Stimulated activated CD4-positive, alpha-beta T cell treated with anti-CD3 and anti-CD28 coated beads, Interleukin-15, amount 100 ng/mL, for 48 hours (primary cell): ENCODE data around the gene MYO9A.

Source experiments
- DNase-seq, 2 donors: peaks; one replicate each; pipeline ENCODE4 v3.0.0-alpha.2; 2020; ENCODE audit warnings: low read depth in 2 of 2

MYO9A gene

GRCh38 chr15:71808311-71809020 lies 309.5 kb downstream of the MYO9A start:
- DNase-seq: no peak

GRCh38 chr15:71807691-71808091 lies 310.3 kb downstream of the MYO9A start:
- DNase-seq: no peak

DNA sequence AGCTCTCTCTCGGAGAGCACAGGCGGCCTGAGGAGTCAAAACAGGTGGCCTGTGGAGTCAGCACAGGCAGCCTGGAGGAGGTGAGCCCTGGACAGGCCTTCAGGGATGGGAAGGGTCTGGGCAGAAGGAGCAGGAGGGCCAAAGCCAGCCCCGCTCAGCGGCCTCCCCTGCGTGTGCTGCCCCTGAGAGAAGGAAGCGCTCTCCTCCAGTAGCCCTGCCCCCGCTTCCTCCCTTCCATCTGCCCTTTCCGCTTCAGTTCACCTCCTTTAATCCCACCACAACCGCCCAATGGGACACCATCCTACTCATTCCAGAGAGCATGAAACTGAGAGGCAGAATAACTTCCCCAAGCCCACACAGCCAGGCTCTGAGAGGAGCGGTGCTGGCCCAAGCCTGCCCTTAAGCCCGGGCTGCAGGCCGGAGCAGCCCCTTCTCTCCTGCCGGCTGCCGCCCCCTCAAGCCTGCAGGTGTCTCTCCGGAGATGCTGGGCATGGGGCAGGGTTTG lies 310.8 kb downstream of the MYO9A start:
- DNase-seq: no peak

DNA sequence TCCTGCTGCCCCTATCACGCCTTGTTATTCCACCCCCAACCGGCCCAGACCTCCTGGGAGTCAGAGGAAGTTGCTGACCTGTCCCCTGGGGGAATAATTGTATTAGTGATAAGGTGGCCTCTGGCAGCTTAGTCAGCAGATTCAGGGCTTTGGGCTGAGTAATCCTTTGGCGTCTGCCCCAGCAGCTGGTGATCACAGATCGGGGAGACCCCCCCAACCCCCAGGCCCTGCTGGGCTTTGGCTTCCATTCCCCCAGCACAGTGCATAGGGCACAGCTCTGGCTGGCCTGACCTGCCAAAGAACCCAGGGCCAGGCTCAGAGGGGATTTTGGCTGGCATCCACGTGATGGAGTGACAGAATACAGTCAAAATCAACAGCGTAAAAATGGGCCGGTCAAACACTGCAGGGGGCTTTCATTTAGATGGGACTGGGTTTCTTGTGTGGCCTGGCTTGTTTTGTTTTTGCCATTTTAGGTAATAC lies 311.5 kb downstream of the MYO9A start:
- DNase-seq: no peak

- no peak for DNase-seq
Observed at GRCh38 chr15:71804695-71805470, 313.1 kb downstream of the MYO9A start.

- DNase-seq: no peak
Observed at GRCh38 chr15:71804226-71804625, 313.7 kb downstream of the MYO9A start.

DNA sequence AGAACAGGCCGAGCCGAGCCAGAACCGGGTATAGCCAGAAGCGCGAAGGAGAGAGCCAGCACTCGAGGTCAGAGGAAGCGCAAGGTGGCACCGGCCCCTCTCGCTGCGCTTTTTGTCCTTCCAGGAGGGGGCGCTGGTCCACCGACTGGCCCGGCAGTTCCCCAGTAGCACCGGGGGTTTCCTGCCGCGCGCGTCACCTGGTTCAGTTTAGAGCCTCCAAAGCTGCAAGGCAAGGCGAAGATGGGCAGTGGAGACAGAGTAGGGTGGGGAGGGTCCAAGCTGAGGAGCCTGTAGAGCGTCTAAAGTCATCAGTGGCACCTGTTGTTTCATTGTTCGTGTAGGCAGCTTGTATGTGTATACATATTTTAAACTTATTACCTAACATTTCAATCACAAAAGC lies 315.2 kb downstream of the MYO9A start:
- peak in 1 of 2 donors; percentile 34 for DNase-seq

GRCh38 chr15:71801935-71802655 lies 315.9 kb downstream of the MYO9A start:
- DNase-seq: no peak

GRCh38 chr15:71800835-71801745 lies 316.9 kb downstream of the MYO9A start:
- DNase-seq: peak in 1 of 2 donors; percentile 18

DNA sequence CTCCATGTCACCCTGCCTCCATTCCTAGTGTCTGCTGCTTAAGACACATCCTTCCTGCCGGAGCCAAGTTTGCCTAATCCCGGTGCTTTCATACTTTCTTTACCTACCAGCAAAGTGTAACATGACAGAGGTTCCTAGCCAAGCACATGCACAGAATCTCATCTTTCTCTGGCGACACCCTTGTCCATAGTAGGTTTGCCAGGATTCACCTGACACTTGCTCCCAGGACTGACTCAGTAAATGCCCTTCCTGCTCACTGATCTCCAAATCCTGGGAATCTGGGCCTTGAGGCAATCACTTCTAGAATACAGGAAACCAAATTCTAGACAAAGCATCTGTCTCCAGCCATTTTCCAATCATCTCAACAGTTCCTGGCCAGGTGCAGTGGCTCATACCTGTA lies 317.8 kb downstream of the MYO9A start:
- DNase-seq: no peak

DNA sequence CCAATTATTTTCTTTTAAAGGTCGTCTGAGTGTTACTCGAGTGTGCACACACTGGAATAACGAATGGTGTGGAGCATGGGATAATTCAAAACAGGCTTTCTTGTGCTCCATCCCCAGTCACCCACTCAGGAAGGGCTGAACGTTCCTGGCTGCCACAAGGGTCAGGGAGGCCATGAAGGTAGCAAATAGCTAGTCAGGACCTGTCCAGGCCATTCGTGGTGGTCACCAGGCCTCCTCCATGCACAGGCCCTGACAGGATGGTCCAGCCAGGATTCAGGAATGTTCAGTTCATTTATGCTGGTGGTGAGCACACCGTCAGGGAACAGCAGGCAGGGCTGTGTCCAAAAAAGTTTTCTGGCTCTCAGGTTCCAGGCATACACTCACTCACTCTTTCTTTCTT lies 319.3 kb downstream of the MYO9A start:
- DNase-seq: no peak

GRCh38 chr15:71792521-71792920 lies 325.4 kb downstream of the MYO9A start:
- DNase-seq: no peak

DNA sequence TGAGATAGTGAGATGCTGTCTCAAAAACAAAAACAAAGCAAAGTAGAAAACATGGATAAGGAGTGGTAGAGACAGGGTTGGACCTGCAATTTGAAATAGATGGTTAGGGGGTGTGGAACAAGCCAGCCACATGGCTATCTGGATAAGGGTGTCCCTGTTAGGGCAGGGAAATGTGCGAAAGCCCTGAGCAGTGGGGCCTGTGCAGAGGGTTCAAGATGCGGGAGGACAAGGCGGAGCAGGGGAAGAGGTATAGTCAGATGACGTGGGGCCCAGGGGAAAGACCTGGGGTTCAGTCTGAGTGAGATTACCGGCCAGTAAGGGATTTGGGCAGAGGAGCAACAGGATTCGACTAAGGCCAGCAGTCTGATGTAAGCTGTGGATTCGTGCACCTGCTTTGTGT lies 326.0 kb downstream of the MYO9A start:
- no peak for DNase-seq

DNA sequence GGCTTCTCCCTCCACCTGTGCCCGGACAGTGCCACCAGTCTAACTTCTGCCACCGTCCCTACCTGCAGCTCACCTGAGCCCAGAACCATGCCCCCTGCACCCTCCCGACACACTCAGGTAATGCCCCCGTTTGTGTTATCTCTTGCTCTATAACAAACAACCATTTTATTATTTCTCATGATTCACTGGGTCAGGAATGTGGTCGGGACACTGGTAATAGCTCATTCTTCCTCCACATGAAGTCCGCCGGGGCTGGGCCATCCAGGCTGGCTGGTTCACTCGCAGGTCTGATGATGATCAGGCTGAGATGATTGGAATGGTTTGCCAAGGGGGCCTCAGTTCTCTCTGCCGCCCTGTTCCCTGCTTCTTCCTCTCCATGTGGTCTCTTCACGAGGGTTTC lies 327.9 kb downstream of the MYO9A start:
- DNase-seq: no peak

DNA sequence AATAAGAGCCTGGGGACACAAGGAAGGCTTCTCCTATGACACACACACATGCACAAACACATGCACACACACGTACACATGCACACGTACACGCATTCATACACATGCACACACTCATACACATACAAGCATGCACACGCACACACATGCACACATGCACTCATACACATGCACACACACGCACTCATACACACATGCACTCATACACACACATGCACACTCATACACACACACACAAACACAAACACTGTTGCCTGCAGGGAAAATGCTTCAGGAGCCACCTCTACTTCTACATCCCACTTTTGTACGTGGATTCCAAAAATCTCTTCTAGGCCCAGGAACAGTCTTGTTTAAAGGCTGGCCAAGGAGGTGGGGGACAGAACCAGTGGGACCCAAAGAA lies 328.3 kb downstream of the MYO9A start:
- DNase-seq: no peak

DNA sequence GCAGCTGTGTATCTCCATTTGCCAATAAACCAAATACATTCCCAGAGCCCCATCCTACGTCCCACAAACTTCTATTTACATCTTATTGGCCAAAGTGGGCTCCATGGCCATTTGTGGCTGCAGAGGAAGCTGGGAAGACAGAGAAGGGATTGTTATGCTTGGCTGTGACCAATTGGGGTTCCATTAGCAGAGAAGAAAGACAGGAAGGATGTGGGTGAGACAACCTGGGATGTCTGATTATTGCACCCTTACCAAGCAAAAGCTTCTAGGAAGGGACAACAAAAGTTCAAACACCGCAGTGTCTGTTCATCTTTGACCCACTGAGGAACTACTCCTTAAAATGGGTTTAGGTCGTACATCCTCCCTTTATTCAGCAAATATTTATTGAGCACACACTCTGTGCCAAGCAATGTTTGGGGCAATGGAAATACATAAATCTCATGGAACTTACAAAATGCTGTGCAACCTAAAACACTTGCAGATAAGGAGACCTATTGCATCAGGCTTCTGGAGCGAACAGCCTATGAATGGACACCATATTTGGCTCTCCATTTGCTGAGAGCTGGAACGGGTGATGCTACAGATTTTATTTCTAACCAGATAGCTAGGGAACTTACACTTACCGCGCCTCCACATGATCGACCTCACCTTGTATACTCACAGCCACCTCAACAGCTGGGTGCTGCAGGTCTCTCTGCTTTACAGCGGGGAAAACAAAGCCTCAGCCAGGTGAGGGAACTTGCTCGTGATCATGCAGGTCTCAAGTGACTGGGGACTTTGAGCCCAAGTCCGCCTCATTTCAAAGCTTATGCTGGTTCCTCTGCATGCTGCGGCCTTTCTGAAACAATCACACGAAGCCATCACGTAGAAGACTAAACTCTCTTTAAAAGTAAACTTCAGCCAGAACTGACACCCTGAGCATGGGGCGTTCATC lies 329.0 kb downstream of the MYO9A start:
- DNase-seq: no peak

- DNase-seq: no peak
Observed at GRCh38 chr15:71786673-71787072, 331.3 kb downstream of the MYO9A start.

DNA sequence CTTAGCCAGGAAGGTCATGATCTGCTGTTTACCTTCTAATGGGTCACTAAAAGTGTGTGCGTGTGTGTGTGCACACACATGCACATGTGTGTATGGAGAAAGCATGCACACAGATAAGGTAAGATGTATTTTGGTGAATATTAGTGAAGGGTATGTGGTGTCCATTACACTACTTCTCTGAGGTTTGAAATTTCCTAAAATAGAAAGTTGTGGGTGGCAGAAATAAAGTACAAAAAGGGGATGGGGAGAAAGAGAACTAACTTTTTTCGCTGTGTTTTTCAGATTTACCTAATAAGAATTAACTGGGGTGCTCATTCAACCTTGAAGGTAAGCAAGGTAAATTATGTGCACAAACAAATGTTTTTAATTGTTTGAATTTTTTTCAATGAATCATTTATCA lies 332.0 kb downstream of the MYO9A start:
- no peak for DNase-seq

GRCh38 chr15:71784719-71785118 lies 333.2 kb downstream of the MYO9A start:
- no peak for DNase-seq
